Endometrial microvascular endothelial cells (primary cell): Measurements from ENCODE around the gene S100A8. TPM values are rescaled to one million over a fixed set of nuclear protein-coding genes. Genes with fewer than 3 reads are reported as not detected.

Experiments
- in situ Hi-C: cut with HindIII; loops from 2 replicates; pipeline ENCODE4 v1.10.0; 2017; ENCODE audit warnings: low sequenced_read_pairs, low pct_unique_long_range_greater_than_20kb; ENCODE audit errors: inconsistent ontology term
- total RNA-seq: library from RNA; depleted of rRNA; stranded (reverse); fragments of >200 nt; gene quantifications from one replicate; pipeline ENCODE4 v1.2.3, GENCODE V29; 2015; ENCODE audit errors: inconsistent ontology term

S100A8 gene
- total RNA-seq, 1 donor from 2014 or later = not detected

DNA sequence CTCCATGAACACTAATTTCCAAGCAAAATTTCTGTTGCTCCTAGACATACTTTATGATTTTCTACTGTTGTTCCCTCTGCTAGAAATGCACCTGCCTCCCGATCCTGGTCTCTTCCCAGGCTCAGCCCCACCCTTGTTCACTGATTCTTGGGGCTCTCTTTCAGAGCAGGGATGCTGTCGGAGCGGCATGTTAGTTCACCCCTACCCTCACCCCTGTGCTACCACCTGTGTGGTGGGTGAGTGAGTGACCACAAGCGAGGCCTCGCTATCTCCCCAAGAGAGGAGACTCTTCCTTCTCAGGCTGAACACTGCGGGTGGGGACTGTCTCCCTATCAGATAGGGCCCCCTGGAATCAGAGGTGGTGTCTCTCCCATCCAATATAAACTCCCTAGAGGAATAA, 4.9 kb upstream of the S100A8 start:
- in situ Hi-C loops = no loop called here

DNA sequence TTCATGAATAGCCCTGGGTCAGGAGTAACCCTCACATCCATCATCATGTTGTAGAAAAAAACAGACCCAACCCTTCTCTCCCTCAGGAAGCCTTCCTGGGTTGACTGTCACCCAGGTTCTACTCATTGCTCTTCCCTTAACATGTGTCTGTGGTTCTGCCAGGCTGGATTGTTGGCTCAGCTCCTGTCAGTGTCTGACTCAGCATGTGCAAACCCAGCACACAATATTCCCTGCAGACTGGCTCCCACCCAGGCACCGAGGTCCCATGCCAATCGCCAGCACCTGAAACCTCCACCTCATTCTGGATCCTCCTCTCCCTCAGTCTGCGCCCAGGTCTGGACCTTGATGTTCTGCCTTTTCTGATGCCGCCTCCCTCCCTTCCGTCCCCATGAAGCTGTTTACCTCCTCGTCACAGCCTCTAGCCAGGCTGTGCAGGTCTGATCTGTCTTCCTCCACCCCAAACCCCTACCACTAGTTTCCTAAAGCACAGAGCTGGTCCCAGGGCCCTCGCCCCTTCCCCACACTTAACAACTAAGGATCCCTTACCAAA, 4.3 kb upstream of the S100A8 start:
- in situ Hi-C loops = no loop called here

DNA sequence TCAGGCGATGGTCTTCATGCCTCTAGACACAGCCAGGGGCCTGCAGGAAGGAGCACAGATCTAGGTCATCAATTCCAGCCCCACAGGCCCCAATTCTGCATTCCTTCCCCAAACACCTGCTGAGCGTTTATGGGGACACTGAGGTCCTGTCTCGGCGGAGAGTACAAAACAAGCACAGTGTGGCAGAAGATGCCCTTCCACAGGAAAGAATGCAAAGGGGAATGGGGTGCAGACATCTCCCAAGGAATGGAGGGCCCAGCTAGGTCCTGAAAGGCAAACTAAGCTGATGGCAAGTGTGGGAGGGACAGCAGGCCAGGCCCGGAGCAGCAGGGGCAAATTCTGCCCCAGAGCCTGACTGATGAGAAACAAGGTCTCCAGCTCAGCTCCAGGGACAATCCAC, 3.5 kb upstream of the S100A8 start:
- in situ Hi-C loops = no loop called here

DNA sequence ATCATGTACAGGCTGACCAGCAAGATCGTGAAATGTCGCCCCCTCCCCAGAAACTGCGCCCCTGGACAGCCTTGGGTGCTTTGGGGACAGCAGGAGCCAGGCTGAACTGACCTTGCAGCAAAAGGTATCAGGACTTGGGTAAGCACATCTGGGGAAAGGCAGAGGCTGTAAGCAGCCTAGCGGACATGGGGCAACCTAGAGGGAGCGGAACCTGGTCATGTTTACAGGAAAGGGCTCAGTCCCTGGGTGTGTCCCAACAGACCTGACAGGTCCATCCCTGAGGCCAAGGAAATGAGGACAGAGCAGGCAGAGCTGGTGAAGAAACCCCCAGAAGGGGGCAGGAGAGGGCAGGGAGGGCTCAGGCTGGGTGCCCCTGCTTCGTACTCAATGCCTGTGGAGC, 3.1 kb upstream of the S100A8 start:
- in situ Hi-C loops = no loop called here

DNA sequence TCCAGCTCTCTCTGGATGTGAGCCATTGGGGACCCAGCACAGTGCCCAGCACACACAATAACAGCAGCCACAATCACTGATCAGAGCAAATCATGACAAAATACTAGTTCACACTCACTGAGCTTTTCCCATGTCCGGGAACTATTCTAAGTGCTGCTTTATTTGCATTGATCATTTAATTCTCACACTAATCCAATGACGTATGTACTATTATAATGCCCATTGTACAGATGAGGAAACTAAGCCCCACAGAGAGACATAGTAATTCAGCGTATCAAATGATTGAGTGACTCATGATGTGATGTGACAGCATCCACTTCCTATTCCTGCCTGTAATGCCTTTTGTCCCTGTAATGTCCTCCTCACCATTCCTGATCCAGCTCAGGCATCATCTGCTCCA, 1.9 kb upstream of the S100A8 start:
- in situ Hi-C loops = no loop called here

DNA sequence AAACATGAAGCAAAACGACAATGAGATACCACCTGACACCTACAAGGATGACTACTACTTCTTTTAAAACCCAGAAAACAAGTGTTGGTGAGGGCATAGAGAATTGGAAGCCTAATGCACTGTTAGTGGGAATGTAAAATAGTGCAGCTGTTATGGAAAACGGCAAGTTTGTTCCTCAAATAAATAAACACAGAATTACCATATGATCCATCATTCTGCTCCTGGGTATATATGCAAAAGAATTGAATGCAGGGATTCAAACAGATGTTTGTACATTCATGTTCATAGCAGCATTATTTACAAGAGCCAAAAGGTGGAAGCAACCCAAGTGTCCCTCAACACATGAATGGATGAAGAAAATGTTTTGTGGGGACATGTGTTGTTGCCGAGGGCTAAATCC, 1.4 kb upstream of the S100A8 start:
- in situ Hi-C loops = no loop called here

DNA sequence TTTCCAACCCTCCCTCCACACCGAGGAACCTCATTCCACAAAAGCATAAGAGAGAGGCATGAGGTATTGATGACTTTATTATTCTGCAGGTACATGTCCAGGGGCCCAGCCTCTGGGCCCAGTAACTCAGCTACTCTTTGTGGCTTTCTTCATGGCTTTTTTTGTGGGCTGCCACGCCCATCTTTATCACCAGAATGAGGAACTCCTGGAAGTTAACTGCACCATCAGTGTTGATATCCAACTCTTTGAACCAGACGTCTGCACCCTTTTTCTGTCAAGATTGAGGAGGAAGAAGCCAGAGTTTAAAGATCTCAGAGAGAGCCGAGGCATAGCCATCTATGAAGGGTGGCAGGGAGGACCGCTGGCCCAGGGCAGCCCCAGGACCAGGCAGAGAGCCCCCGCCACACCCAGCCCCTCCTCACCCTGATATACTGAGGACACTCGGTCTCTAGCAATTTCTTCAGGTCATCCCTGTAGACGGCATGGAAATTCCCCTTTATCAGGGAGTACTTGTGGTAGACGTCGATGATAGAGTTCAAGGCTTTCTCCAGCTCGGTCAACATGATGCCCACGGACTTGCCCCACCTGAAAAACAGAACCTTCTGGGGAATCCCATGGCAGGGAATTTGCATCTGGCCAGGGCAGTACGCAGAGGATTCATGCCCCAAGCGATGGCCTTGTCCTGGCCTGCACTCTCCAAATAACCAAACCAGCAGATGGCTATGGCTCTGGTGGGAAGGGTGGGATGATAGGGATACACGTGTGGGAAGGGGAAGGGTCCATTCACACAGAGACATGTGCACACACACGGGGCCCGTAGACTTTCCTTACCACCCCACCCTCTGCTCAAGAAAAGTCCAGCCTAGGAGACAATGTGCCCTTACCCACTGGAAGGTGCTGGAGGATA, 647 bp downstream of the S100A8 start:
- in situ Hi-C loops = no loop called here

DNA sequence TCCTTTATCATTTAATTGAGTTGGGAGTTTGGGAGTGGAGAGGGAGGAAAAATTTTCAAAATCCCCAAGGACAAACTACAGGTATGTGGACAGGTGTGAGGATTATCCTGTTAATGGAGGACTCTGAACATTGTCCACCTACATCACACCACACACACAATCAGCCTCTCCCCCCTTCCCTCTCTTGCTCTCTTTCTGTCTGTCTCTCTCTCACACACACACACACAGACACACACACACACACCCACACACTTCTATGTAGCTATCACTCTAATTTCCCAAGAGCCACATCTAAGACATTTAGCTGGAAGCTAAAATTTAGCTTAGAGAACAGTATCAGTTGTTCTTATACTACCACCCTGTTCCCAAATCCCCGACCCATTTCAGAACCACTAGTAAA, 1.5 kb downstream of the S100A8 start:
- in situ Hi-C loops = no loop called here

DNA sequence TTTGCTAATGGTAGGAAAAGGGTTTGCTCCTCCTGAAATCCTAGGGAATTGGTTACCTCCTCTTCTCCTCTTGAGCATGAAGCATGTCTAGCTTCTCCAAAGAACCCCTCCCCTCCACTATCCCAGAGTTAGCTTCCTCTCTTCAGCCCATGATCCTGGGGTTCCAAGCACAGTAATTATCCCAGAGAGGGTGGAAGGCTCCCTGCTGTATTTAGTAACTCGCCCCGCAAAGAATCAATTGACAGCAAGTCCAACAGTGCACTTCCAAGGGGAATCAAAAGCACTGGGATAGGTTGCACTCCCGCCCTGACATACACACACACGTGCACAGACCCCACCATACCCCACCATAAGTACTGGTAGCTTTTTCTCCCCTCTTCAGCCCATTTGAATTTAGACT, 3.1 kb downstream of the S100A8 start:
- in situ Hi-C loops = no loop called here

DNA sequence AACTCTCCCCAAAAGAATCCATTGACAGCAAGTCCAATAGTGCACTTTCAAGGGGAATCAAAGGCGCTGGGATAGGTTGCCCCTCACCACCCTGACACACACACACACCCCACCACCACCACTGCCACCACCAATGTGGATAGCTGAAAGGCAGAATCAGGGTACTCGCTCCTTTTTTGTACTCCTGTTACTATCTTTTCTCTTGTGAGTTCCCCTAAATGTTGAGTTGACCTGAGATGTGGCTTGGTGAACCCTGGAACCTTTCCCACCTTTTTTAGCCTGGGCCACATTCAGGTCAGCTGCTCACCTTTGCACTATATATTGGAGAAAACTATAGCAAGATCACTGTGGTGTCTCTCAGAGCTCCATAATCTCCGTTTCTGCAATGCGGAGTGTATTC, 3.9 kb downstream of the S100A8 start:
- in situ Hi-C loops = no loop called here

DNA sequence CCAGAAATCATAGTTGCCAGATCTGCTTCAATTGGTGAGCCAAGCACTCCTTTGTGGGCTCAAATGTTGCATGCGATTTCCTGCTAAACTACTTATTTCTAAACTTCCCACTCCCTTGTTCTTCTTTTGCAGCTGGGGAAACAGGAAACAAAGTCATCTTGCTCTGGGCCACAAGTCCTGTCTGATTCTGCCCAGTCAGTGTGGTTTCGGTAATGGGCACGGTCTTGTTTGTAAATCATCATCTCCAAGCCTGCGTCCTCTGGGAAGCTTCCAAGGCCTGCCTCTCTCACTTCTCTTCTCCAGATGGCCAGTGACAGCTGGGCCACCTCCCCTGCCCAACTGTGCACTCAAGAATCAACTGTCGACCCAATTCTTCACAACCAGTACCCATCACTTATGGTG, 4.4 kb downstream of the S100A8 start:
- in situ Hi-C loops = no loop called here

DNA sequence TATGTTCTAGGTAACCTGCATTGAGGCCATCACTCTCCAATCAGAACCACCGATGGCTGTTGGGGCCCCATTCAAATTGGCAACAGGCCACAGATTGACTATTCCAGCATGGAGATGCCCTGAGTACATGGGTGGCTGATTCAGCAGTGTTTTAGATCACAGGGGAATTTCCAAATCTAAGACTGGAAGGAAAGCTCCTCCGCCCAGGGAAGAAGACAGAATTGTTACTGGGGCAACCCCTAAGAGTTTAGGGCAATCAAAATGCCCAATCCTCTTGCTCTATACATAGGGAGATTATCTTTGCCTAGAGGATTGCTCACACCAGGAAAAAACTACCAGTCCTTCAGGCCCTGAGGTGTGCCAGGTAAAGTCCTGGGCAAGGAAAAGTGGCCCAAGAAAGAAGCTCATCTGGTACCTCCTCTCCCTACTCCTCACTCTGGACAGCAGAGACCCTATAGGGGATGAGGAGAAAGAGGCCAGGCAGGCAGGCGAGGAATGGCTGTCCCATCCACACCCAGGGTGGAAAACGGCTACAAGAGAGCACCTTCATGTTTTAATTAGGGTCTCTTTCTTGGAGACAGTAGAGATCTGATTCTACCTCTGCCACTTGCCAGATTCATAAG, 5.8 kb downstream of the S100A8 start:
- in situ Hi-C loops = no loop called here

DNA sequence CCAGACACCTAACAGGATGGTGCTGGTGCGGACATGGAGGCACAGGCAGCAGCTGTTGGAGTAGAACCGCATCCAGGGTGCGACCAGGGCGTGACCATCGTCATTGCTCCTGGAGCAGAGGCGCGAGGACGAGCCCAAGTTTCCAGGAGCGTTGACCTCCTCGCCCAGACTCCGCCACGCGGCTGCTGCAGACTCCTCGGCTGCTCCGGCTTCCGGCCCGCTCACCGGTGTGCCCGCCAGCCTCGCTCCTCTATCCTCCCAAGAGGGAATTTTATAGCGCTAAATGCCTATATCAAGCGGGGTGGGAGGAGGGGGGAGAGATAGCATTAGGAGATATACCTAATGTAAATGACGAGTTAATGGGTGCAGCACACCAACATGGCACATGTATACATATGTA, 10.2 kb downstream of the S100A8 start:
- in situ Hi-C loops = no loop called here

DNA sequence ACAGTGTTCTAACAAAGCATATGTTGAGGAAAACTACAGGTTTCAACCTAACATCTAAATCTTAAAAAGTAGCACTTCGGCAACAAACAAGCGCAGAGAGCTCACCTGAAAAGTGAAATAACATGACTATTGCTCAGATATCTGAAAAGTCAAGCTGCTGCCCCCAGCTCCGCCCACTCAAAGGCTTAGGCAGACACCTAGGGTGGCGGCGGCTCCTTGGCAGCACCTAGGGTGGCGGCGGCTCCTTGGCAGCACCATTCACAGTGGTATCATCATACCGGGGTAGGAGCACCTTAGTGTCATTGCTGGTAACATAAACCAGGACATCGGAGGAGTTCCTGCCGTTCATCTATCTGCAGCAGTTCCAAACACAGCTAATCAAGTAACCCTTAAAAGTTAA, 11.3 kb downstream of the S100A8 start:
- in situ Hi-C loops = no loop called here

DNA sequence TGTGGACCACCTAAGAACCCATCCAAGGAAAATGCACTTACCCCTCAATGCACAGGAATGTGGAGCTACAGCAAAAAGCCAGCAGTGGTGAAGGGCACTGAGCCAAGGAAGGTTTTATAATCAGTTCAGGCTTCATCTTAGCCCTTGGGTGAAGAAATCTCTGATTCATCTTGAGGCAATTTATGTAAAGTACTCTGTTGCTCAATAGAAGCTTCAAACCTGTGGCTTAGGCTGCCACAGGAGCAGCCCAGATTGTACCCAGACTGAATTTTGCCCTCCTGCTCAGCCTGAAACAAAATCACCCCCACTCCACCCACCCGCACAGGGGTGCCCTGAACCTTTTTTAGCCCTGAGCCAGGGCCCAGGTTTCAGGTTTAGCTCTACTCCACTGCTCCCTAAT, 15.4 kb downstream of the S100A8 start, which contains the start of gene S100A12:
TSS of gene S100A12 (minus strand) at position 111 of the 400 bp plus-strand sequence. CDS start 1,029 bp downstream, outside the sequence.
- in situ Hi-C loops = no loop called here

DNA sequence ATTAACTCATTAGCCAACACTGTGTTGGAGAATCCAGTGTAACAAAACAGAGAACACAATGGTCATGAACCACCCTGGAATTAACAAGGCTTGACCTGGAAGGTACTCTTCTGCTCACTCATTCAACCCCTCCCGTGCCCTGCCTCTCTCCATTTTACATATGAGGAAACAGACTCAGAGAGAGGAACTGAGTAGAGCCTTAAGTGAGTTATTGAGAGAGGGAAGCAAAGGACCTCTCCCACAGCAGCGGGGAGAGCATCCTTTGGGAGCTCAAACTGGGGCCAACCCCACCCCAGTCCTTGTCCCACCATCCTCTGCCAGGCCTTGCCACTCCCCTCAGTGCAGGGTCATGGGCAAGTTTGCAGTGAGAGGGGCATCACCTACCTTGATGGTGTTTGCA, 16.8 kb downstream of the S100A8 start:
- in situ Hi-C loops = loop anchor here (25.0 kb wide), 1 partner anchor 113 kb away; no protein-coding TSS in a partner anchor

DNA sequence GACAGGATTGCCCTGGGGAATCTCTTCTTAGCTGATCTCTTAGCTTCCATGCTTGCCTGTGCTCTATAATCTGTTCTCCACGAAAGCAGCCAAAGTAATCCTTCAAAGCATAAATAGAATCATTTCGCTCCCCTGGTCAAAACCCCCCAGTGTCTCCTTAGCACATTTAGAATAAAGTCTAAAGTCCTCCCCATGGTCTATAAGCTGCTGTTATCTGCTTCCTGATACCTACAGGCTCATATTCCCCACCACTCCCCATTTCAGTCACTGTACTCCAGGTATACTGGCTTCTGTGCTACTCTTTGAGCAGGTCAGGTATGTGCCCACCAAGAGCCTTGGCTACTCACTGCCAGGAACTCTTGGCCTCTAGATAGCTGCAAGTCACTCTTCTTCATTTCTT, 18.3 kb downstream of the S100A8 start:
- in situ Hi-C loops = loop anchor here (25.0 kb wide), 1 partner anchor 115 kb away; no protein-coding TSS in a partner anchor

DNA sequence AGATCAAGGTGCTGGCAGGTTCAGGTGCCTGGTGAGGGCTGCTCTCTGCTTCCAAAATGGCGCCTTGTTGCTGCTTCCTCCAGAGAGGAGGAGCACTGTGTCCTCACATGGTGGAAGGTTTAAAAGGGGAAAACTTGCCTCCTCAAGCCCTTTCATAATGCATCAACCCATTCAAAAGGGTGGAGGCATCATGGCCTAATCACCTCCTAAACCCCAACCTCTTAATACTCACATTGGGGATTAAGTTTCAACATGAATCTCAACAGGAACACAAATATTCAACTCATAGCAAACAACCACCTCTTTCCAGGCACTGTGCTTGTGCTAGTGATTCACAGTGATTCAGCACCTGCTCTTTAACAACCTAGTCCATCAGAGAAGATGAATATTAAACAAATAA, 19.6 kb downstream of the S100A8 start:
- in situ Hi-C loops = loop anchor here (25.0 kb wide), 1 partner anchor 116 kb away; no protein-coding TSS in a partner anchor

DNA sequence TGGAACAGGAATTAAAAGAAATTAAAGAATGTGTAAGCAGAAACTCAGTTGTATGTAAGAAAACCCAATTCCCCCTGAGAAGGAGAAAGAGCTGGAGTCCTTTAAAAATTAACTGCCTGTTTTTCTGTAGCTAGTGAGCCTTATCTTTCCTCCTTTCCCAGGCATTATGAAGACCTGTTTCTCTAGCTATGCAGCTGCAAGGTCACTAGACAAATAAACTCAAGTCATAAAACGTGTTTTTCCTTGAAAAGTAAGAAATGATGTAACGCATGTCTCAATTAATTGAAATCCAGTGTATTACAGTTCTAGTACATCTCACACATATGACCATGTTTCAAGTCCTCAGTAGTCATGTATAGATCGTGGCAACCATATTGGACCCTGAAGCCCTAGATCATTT, 20.7 kb downstream of the S100A8 start:
- in situ Hi-C loops = loop anchor here (25.0 kb wide), 1 partner anchor 117 kb away; no protein-coding TSS in a partner anchor

DNA sequence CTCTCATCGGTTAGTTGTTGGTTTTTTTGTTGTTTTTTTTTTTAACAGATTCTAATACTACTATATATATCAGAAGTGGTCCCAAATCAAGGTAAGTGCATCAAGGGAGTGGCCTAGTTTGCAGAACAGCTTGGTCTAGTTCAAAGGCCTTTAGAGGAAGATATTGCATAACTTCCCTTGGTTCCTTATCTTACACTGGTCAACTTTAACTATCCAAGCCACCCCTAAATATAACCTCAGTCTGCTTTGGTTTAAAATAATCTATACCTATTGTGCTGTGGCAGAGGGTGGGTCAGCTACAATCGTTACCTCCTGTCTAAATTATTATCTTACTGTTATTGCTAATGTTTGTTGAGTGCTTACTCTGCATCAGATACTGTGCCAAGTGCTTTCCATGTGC, 22.4 kb downstream of the S100A8 start:
- in situ Hi-C loops = loop anchor here (25.0 kb wide), 1 partner anchor 119 kb away; no protein-coding TSS in a partner anchor
